Measurements from ENCODE around the gene IGSF5.
"Not testable (repeated sequence)": the region's sequence is repeated elsewhere in the genome, so short reads cannot be mapped to it uniquely, and the experiment has no call there.

Gene IGSF5

DNA sequence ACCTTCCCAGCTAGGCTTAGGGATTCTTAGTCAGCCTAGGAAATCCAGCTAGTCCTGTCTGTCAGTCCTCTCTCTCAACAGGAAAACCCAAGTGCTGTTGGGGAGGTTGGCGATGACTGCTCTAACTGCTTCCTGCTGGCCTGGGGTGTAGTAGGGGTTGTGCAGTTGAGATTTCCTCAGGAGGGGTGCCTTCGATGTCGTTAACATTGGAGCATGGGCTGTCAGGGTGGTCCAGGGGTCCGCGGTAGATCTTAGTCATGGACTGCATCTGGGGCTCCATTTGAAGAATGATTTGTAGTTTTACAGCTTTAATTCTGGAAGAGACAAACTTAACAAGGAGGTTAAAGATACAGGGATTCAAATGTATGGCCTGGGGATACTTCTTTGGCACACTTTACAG, 5.5 kb upstream of the IGSF5 start:
- not testable (repeated sequence) for DNase-seq

DNA sequence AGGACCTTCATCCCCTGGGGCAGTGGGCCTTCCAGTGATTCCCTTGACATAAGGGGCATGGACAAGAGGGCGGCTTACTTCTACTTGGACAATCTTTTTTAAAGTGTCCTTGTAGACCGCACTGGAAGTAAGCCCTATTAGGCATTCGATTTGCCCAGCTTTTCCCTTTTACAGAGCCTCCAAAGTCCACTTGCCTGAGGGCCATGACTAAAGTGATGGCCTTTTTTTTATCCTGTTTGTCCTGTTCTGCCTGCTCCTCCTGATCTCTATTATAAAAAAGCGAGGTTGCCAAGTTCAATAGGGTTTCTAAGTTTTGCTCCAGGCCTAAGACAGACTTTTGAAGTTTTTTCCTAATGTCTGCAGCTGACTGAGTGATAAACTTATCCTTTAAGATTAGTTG, 2.4 kb upstream of the IGSF5 start:
- DNase-seq = not testable (repeated sequence)

DNA sequence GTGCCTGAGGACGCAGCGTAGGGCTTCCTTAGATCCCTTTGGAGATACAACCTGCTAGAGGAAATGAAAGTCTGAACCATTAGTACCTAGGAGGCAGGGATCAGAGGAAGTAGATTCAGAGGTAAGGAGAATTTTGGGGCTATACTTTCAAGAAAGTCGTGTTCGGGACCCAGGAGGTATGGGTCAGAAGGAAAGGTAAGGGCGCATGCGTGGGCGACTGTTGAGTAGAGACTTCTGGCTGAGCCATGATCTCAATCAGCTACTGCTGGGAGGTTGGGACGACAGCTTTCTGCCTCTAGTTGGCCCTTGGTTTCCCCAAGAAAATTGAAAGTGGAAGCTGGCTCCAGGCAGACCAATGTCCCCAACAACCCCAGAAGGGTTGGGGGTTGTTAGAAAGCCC, 349 bp downstream of the IGSF5 start:
- DNase-seq = not testable (repeated sequence)

DNA sequence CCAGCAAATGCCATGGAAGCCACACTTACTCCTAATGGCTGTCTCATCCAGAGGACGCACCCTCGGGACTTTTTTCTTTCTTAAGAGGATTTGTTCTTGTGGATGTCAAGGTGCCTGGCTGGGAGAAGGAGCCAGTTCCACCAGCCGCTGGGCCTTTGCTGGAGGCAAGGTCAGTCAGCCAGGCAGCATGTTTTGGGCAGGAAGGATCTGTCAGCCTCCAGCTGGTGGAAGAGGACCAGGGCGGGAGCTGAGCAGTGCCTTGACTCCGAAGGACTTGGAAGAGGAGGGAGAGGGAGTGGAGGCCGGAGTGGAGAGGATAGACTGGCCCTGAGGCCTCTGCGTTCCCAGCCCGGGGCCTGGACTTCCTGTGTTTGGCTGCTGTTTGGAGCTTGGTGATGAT, 5.7 kb downstream of the IGSF5 start:
- no peak for DNase-seq

DNA sequence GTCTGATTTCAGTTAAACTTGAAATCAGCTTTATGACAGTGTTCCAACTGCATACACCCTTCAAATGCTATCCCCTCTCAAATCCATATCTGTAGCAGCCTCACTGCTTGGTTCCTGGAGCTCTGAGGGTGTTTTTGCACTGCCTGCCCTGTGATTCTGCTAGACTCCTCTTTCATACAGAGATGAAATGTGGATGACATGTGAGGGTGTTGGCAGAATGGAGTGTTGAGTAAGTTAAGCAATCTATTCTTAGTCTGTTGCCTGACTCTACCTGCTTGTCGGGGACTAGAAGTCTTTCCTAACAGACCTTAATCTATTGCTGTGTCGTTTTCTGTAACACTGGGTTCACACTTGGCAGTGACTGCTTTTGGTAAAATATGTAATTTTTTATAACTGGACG, 9.8 kb downstream of the IGSF5 start:
- DNase-seq = no peak

DNA sequence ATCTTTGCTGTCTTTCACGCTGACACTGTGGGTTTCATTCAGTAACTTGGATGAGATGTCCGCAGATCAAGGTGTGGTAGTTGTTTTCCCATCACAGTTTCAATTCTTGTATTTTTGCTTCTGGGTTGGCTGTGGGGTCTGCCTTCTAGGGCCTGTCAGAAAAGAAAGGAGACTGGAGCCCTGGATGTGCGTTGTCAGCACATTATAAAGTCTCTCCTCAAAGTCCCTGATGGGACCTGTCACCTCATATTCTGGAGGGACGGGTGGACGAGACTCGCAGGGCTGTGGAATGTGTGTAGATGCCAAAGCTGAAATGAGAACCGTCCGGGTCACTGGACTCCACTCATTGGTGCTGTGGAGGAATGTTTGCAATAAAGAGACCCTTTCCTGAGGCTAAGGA, 11.3 kb downstream of the IGSF5 start:
- DNase-seq = no peak

DNA sequence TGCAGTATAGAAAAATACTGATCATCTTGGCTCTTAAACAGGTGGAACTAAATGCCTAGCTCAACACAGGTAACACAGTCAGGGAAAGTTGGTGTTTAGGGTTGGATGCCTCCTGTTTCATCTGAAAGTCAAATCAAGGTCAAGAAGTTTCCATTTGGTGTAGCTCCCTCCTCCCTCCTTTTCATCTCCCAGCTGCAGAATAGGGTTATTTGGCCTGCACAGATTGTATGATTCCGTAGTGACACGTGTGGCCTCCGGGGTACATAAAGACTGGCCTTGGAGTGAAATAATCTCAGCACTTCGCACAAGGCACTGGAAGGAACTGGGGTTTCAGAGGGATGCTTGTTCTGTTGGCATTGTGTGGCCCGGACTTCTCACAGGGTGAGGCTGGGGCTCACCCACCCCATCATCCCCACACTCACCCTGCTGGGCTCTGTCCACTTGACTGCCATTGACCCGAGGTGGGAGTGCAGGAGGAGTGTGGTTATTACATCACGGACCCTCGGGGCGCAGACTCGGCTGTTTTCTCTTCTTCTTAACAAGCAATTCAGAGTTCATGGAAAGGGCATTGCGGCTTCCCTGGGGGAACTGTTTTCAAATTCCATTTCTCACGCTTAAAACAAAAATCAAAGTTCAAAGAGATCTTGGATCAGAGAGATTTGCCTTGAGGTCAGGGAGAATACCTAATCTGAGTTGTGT, 18.4 kb downstream of the IGSF5 start:
- DNase-seq = no peak

DNA sequence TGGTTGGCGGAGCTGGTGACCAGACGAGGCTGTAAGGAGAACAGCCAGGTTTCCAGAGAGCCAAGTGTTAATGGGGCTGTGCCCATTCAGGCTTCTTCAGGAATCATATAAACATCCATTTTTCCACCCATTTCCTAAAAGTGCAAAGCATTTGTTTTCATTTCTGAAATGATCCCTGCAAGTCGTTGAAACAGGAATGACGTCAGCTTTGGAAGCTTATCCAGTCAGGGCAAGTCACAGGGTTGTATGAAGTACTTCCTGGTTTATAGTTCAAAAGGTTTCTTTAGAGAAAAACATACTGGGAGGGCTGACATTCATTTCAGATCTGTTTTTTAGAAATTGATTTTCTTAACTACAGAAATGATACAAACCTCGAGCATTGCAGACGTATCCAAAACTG, 29.2 kb downstream of the IGSF5 start:
- DNase-seq = no peak

DNA sequence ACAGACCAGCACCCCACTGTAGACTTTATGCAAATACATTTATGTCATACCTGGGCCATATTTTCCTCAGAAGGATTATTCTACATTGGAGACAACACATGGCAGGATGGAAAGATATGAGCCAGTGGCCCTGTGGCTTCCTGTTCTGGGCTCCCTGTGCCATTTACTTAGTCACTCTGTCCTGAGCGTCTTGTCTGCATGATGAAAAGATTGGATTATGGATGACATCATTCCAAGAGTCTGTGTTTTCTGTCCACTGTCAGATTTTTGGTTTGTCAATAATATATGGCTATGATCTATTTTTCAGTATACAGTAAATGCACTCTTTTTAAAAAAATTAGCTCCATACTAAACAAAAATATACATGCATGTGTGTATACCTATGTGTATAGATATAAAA, 30.8 kb downstream of the IGSF5 start:
- no peak for DNase-seq

DNA sequence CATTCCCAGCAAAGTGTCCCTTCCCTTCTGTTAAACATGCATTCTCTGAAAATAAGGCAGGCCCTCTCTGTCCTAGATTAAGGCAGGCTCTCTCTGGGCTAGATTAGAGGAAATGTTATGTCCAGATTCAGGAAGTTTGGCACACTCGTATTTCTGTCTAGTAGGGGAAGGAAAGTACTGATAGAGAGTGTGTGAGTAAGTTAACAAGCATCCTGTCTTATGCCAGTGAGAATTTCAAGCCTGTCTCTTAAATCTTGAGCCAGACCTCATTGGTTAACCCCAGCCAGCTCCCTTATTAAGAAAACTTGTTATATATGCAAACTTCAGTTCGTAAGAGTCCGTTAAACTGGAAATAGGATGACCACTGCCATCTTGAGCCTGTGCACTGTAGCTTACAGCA, 31.6 kb downstream of the IGSF5 start:
- DNase-seq = no peak

DNA sequence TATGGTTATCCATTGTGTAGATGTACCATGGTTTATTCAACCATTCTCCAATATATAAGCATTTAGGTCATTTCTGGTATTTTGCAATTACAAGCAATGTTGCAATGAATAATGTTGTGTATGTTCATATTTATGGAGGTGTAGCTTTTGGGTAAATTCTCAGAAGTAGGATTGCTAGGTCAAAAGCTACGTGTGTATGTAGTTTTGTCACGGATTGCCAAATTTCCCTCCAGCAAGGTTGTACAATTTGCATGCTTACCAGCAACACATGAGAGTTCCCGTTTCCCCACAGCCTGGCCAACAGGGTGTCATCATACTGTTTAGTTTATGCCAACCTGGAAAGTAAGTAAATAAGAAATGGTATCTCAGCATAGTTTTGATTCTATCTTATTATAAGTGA, 36.3 kb downstream of the IGSF5 start:
- DNase-seq = no peak

DNA sequence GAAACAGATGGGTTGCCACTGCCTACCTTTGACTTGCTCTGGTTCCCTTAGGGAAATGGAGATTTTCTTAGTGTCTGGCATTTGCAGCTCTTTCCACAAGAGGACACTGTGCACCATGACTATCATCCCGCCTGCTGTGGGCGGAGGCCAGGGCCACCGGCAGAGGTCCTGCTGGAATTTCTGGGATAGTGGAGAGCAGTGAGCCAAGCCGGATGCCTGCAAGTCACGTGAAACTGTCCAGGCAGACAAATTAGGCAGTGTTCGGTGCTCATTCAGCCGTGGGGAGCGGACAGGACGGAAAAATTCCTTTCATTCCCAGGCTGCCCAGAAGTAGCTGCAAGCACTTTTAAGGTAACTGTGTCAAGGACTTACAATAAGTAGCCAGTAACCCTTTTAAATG, 43.4 kb downstream of the IGSF5 start:
- DNase-seq = no peak

DNA sequence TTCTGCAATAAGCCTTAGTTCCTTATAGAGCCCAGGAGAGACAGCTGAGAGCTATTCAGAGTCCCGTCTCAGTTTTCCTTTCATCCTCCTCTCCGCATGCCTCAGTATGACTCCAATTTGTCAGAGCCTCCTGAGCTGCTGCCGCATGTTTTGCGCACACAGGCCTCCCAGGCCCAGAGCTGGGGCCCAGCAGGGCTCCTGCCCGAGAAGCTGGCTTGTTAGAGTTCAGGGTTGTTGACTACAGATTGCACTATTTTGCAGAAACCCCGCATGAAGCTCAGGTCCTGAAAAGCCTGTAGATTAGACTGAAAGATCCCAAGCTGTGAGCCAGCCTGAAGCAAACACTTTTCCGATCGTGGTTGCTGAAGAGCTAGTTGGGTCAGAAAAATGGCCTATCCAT, 51.5 kb downstream of the IGSF5 start:
- DNase-seq = no peak

DNA sequence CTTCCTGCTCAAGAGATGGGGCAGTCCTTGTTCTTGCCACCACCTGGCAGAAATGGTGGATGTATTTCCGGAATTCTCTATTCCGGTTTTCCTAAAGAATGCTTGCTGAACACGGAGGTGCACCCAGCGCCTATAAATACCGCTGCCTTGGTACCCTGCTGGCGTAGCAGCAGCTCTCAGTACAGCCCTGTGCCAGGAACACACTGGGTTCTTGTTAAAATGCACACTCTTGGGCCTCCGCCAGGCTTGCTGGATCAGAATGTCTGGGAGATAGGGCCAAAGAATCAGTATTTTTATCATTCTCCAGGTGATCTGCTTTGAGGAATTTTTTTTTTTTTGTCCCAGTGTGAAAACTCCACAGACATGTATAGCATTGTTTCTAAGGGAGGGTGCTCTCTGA, 54.2 kb downstream of the IGSF5 start:
- DNase-seq = no peak

DNA sequence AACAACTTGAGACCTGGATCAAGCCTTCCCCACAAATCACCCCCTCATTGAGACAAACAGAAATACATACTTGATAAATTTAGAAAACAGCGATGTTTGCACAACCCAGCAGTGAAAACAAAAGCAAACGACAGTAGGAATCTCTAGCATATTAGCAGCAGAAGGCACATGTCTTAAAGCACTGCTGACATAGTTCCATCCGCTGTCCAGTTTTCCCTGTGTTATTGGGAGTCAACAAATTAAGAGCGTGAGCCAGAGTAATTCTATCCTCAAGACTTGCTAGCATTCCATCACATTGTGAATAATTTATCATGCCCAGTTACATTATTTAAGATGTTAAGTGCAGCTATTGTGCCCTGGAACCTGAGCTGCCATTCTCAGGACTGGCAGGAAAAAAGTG, 55.3 kb downstream of the IGSF5 start:
- no peak for DNase-seq

DNA sequence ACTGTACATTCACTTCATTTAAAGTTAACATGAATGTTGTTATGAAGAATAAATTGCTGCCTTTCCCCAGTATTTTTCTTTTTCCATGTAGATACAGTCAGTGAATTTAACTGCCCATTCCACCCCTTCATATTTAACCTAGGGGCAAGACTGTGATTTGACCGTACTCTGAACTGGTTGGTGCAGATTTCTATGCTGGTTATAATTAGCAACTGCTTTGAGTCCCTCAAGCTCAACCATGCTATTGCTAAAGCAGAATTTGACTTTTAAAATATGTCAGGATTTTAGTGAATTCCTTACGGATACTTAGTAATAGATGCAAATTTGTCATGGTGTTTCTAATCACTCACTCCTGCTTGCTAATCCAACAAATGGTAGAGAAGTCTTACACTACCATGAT, 57.2 kb downstream of the IGSF5 start:
- no peak for DNase-seq

DNA sequence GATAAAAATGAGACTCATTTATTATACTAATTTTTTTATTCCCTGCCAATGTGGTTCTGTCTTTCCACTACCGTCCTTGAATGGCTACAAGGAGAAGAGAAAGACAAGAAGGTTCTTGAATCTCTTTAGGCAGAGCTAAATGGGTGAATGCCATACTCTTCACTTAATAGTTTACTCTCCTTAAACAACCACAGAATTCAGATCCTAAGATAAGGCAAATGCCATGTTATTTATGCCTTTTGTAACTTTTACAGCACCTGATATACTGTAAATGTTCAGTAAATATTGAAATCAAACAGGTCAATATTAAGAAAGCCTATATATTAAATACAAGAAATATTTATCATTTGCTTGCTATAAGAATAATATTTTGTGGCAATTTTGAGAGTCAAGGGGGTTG, 58.4 kb downstream of the IGSF5 start:
- DNase-seq = no peak

DNA sequence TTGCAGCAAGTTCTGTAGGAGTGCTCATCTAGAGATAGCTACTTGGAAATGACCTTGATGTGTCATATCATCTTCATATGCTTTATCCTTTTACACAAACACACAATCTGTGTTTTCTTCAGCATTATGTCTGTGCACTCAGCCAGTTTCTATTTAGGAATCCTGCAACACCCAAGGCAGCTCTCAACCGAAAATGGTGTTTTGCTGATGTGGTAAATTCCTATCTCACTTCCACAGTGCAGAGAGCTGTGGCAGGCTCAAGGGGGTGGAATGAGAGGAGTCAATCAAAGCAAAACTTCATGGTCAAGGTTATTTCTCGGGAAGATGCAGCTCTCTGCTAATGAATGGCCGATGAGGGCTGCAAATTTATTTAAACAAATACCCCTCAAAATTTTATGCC, 59.3 kb downstream of the IGSF5 start:
- no peak for DNase-seq

DNA sequence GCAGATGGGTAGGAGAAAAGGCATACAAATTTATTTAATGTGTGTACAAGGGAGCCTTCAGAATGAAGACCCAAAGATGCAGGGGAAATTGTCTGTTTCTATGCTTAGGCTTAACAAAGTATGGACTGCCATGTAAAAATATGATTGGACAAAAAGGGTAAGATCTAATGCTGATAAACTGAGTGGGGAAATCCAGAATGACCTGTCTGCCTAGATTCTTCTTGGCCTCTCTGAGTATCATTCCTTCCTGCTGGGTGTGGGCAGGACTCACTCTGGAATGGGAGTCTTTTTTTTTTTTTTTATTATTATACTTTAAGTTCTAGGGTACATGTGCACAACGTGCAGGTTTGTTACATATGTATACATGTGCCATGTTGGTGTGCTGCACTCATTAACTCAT, 61.0 kb downstream of the IGSF5 start:
- no peak for DNase-seq

DNA sequence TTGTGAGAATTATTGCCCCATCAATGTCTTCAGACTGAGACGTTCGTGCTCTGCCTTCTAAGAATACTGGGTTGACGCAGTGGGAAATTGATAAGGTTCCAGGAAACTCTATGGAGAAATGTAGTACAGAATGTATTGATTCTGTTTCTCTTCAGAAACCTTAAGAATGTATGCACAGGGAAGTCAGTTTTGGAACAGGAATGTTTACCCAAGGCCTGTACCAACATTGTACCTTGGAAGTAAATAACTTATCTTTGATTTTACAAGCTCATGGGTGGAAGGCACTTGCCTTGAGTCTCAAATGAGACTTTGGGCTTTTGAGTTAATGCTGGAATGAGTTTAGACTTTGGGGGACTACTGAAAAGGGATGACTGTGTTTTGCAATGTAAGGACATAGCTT, 62.8 kb downstream of the IGSF5 start:
- no peak for DNase-seq

DNA sequence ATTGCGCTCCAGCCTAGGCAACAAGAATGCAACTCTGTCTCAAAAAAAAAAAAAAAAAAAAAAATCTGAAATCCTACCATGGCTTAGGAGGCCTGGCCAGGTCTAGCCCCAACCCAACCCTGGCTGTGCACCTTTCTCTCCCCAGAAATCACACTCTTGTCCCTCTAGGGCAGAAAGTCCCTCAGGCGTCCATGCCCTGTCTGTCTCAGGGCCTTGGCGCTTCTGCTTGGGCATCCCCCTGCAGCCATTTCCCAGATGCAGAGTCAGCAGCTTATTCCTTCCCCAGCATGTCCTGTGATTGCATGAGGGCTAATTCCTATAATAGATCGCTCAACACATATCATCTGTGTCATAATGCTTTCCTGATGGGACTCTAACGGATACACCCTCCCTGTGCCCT, 65.0 kb downstream of the IGSF5 start:
- DNase-seq = no peak

DNA sequence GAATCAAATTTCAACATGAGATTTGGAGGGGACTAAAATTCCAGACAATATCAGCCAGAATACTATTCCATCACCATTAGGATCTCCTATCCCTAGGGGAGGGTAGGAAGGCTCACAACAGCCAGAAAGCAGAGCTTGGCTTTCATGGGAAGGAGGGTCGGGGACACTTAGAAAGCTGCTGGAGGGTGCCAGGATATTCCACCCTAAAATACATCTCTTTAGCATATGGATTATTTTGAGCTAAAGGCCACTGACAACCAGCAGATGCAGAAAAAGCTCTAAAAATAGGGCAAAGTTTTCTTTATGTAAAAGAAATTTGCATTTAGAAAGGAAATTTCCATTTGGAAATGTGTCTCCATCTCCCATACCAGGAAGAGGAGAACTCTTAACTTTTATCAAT, 68.0 kb downstream of the IGSF5 start:
- DNase-seq = no peak

DNA sequence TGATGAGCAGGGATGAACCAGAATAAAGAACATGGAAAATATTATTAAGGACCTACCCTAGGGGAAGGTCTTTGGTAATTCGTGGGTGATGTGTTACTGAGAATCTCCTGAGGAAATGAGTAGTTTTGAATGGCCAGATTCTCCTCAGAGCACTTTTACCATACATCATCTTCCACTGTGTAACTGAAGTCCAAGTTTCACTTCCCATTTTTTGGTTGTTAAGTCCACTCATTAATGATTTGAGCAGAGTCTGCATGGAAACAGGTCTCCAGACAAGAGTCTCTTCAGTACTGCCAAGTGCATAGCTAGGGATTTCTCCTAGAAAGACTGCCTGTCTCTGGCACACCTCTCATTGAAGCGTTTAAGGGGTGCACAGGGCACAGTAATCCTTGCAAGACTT, 73.6 kb downstream of the IGSF5 start:
- no peak for DNase-seq

DNA sequence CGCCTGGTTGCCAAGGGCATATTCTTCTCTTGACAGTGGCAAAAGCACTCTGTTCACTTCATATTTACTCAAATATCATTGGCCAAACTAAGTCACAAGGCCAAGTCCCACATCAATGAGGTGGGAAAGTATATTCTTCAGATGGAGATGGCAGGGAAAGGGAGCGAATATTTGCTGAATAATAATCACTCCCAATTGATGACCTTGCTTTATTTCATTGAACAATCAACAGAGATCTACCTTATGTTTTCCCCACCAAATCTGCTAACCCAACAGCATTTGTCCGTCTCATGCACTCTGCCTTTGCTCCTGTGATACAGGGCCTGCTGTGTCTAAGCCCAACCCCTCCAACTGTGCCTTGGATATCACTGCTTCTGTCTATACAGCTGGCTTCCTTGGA, 77.1 kb downstream of the IGSF5 start:
- no peak for DNase-seq

DNA sequence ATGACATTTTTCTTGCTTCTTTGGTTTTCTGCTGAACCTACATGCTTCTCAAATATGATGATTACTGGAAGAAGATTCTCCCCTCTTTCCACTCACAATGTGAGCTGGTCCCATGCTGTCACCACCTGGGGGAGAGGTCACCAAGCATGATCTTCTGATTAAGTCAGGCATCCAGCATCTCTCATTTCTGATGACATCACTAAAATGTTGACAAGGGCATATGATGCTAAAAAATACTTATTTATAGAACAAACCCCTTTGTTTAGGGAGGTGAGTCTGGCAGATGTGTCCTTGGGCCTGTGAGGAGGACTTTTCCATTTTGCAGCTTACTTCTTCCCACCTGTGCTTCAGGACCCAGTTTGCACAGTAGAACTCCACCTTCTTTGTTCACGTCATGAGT, 80.3 kb downstream of the IGSF5 start:
- DNase-seq = no peak

DNA sequence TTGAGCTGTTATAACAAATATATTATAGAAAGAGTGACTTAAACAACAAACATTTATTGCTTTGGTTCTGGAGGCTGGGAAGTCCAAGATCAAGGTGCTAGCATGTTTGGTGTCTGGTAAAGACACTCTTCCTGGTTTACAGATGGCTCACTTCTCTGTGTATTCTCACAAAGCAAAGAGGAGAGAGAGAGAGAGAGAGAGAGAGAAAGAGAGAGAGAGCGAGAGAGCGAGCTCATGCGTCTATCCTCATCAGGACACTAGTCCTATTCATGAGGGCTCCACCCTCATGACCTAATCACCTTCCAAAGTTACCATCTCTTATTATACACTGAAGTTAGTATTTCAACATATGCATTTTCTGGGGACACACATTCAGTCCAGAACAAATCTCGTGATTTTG, 89.6 kb downstream of the IGSF5 start:
- DNase-seq = no peak
